LNCAP (cell line): Measurements from ENCODE around the gene VSNL1.

Experiments used
- TF ChIP-seq, protein P1 (sequence below): fragments of 450-650 bp; IDR thresholded peaks from 2 replicates; pipeline ENCODE4 v1.5.1; 2017; ENCODE audit warnings: mild to moderate bottlenecking

The VSNL1 gene

DNA sequence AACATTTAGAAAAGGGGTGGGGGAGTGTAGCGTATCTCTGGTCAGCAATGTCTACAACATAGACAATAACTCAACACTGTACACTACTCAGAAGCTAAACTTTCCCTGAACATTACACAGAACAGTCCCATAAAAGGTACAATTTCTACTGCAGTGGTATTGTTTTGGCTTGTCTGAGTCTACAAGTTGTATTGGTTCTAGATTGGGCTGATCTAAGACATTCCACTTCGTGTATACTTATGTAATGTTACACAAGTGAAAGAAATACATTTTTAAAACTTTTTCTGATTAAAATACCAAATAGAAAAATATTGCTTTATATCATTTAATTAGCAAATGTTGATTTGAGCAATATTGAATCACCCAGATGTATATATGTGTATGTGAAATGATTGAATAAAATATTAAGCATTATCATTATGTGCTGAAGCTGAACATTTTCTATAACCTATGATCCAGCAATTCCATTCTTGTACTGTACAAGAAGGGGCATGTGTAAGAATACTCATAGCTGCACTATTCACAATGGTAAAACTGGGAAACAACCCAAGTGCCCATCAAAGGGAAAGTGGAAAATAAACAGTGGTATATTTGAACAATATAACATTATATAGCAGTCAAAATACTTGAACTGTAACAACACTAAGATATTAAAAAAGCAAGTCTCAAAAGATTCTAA lies 52.4 kb downstream of the VSNL1 start:
- TF ChIP-seq, protein P1, sequence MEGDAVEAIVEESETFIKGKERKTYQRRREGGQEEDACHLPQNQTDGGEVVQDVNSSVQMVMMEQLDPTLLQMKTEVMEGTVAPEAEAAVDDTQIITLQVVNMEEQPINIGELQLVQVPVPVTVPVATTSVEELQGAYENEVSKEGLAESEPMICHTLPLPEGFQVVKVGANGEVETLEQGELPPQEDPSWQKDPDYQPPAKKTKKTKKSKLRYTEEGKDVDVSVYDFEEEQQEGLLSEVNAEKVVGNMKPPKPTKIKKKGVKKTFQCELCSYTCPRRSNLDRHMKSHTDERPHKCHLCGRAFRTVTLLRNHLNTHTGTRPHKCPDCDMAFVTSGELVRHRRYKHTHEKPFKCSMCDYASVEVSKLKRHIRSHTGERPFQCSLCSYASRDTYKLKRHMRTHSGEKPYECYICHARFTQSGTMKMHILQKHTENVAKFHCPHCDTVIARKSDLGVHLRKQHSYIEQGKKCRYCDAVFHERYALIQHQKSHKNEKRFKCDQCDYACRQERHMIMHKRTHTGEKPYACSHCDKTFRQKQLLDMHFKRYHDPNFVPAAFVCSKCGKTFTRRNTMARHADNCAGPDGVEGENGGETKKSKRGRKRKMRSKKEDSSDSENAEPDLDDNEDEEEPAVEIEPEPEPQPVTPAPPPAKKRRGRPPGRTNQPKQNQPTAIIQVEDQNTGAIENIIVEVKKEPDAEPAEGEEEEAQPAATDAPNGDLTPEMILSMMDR = no peak

DNA sequence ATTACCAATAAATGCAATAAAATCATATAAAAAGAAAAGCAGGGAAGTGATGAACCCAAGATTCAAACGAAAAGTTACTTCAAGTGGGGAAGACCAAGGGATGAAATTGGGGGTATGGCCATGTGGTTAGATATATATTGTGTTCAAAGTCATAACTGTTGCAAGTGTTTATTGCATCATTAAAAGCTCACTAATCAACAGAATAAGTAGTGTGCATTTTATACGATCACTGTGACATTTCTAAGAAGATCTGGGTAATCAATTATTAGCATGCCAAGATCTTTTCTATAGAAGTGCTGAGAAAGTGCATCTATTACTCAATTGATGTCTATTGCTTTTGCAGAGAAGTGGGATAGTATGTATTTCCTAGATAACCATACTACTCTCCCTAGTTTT lies 52.9 kb downstream of the VSNL1 start:
- TF ChIP-seq, protein P1 = no peak

DNA sequence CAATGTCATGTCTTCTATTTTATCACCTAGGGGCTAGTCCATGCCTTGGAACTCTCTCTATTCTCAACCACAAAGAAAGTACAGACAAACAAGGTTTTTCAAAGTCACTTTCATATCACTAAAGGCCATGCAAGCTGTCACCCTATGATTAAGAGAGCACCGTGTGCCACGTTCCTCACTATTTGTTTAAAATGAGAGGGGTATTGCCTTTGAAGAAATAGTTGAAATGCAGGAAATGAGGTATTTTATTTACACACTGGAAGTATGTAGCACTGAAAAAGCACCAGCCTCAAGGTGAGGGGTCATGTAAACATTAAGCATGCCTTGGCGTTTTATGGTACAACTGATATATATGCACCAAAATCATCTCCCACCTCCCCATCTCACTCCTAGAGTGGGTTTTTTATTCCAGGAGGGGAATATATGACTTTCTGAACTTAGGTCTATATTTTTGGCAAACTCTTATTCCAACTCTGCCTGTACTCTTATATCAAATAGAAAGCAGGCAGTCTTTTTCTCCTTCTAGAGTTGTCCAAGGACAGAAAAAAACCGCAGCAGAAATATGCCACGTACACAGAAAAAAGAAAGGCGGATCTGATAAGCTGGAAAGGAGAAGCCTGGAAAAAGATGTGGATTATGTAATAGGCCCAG lies 53.5 kb downstream of the VSNL1 start:
- TF ChIP-seq, protein P1 = no peak

DNA sequence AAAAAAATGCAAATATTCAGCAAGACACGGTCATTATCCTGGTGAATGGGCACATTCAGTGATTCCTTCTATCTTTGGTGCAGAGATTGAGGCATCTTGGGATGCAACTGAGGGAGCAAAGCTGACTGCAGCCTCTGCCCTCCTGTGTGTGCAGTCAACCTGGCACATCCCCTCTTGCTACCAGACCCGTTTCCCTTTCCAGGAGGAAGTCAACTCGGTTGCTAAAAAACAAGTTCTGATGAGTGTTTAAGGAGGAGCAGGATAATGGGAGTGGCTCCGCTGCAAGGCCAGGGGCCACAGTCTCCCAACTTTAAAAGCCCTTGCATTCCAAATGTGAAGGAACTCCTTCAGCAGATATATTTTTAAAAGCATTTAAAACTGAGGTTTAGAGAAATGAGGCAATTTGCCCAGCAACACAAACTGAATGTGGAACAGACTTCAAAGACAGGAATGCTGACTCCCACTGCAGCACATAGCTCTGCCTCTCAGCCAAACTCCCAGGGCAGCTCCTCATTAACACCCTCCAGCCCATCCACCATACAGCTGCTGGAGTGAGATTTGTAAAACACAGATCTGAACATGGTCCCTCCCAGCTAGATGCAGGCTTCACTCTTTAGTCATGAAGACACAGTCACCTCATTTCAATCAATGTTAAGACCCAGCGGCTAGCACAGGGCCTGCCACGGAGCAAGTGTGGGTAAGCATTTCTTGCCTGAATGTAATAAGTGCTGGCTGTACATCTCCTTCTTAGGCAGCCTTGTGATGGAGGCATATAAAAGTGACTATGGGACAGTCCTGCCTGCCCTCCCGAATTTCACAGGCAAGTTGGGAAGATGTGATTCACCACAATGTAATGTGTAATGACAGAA lies 54.3 kb downstream of the VSNL1 start:
- TF ChIP-seq, protein P1 = no peak

DNA sequence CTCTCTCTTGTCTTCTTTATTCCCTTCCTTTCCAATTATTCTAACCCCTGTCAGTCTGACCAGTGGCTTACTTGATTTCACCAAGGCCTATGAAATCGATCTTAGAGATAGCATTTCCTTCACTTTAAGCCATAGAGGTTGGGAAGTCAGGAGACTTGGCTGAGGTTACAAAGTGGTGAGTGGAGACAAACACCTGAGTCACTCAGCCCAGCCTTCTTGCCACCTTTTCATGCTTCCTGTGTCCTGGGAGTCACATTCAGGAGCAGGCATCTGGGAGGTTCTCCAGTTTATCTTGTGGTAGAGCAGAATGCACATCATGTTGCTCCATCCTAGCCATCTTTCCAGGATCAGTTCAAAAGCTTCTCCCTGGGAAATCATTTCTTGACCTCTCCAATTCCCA lies 59.1 kb downstream of the VSNL1 start:
- TF ChIP-seq, protein P1 = no peak

DNA sequence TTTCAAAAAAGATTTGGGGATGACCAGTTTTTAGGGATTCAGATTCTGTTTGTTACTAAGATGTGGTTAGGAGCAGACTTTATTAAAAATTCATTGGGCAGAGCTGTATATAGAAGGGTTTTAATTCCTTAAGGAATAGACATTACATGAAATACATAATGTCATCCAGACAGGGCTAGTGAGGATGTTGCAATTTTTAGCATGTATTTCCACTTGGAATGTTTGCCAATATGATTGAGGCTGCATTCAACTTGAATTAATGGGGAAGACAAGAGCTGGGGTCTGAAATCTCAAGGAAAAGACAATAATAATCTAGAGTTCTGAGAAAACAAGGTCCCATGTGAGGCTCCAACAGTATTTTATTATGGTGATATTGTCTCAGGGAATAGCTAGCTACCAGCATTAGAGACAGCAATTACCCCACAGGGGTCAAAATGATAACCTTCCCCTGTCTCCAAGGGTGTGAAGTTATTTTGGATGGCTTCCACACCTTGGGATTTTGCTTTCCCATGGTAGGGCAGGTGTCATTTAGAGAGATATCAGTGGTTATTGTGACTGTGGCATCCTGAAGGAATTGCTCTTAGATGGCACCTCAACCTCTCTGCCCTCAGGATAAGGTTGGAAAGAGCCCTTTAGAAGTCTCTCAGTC lies 60.2 kb downstream of the VSNL1 start:
- TF ChIP-seq, protein P1 = no peak

DNA sequence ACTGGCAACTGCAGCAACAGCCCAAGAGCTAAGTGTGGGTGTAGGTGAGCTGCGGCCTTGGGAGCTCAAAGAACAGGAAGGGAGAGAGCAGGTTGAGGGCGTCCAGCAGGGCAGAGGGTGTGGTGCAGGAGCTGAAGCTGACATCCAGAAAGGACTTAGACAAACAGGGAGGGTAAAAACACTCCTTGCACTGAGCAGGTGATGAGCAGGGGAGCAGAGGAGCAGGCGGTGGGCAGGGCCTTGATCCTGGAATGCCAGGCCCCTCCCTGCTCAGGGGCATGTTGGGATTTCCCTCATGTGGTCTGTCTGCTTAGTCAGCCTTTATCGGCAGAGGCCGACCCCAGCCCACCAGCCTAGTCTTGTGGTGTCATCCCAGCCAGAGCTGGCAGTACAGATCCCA lies 63.6 kb downstream of the VSNL1 start:
- TF ChIP-seq, protein P1 = no peak
